ENCODE results near the gene ROCK2.

DNA sequence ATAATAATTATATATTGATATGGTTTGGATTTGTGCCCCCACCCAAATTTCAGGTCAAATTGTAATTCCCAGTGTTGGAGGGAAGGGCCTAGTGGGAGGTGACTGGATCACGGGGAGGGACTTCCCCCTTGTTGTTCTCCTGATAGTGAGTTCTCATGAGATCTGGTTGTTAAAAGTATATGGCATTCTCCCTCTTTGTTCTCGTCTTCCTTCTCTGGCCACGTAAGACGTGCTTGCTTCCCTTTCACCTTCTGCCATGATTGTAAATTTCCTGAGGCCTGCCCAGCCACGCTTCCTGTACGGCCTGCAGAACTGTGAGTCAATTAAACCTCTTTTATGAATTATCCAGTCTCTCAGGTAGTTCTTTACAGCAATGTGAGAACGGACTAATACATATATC is 88.3 kb downstream of the ROCK2 start:
- TF ChIP-seq, protein P1, sequence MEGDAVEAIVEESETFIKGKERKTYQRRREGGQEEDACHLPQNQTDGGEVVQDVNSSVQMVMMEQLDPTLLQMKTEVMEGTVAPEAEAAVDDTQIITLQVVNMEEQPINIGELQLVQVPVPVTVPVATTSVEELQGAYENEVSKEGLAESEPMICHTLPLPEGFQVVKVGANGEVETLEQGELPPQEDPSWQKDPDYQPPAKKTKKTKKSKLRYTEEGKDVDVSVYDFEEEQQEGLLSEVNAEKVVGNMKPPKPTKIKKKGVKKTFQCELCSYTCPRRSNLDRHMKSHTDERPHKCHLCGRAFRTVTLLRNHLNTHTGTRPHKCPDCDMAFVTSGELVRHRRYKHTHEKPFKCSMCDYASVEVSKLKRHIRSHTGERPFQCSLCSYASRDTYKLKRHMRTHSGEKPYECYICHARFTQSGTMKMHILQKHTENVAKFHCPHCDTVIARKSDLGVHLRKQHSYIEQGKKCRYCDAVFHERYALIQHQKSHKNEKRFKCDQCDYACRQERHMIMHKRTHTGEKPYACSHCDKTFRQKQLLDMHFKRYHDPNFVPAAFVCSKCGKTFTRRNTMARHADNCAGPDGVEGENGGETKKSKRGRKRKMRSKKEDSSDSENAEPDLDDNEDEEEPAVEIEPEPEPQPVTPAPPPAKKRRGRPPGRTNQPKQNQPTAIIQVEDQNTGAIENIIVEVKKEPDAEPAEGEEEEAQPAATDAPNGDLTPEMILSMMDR (IDR thresholded peaks at IDR 0.05) = no peak
- no peak for TF ChIP-seq POLR2A (IDR thresholded peaks at IDR 0.05)

Data from Peyer's patch (tissue), 4 donors.